HL-60 (cell line): ENCODE data around the gene ARHGAP23.
"Not testable (repeated sequence)": the region's sequence is repeated elsewhere in the genome, so short reads cannot be mapped to it uniquely, and the experiment has no call there.

Experiments
- DNase-seq, 2 experiments: peaks; one replicate each; pipeline ENCODE4 v3.0.0-alpha.2; 2010 to 2020; ENCODE audit warnings: low read depth in 1 of 2, low spot score in 1 of 2
- H3K27ac ChIP-seq: fragments of 250-450 bp; sonication (Bioruptor Pico); replicated peaks from 2 replicates; pipeline ENCODE4 v1.5.1; 2020; ENCODE audit warnings: mild to moderate bottlenecking, moderate library complexity
- H3K27me3 ChIP-seq: fragments of 250-450 bp; sonication (Bioruptor Pico); 2 replicates; pipeline ENCODE4 v1.5.1; 2021; ENCODE audit warnings: mild to moderate bottlenecking, moderate library complexity; ENCODE audit not compliant: insufficient read depth, poor library complexity, severe bottlenecking
- H3K4me3 ChIP-seq: replicated peaks from 2 replicates; pipeline ENCODE4 v1.5.1; 2011; ENCODE audit warnings: mild to moderate bottlenecking, control low read depth, low read length; ENCODE audit not compliant: insufficient read depth
- GABPA ChIP-seq: IDR thresholded peaks from 2 replicates; pipeline ENCODE4 v1.6.1; 2012; ENCODE audit warnings: low read depth
- POLR2AphosphoS5 ChIP-seq: IDR thresholded peaks from 2 replicates; pipeline ENCODE4 v1.6.1; 2012; ENCODE audit warnings: low read depth
- REST ChIP-seq: IDR thresholded peaks from 2 replicates; pipeline ENCODE4 v1.6.1; 2012; ENCODE audit warnings: low read depth; ENCODE audit not compliant: insufficient replicate concordance
- SPI1 ChIP-seq: IDR thresholded peaks from 2 replicates; pipeline ENCODE4 v1.6.1; 2012; ENCODE audit warnings: low read depth, mild to moderate bottlenecking, borderline replicate concordance
- TF ChIP-seq, protein P1 (sequence below): IDR thresholded peaks from one replicate; pipeline ENCODE4 v1.5.1; 2011; ENCODE audit warnings: low read length, control low read depth, inconsistent platforms; ENCODE audit not compliant: insufficient read depth

Gene ARHGAP23

GRCh38 chr17:38484242-38485145, 56.2 kb downstream of the ARHGAP23 start:
- TF ChIP-seq, protein P1, sequence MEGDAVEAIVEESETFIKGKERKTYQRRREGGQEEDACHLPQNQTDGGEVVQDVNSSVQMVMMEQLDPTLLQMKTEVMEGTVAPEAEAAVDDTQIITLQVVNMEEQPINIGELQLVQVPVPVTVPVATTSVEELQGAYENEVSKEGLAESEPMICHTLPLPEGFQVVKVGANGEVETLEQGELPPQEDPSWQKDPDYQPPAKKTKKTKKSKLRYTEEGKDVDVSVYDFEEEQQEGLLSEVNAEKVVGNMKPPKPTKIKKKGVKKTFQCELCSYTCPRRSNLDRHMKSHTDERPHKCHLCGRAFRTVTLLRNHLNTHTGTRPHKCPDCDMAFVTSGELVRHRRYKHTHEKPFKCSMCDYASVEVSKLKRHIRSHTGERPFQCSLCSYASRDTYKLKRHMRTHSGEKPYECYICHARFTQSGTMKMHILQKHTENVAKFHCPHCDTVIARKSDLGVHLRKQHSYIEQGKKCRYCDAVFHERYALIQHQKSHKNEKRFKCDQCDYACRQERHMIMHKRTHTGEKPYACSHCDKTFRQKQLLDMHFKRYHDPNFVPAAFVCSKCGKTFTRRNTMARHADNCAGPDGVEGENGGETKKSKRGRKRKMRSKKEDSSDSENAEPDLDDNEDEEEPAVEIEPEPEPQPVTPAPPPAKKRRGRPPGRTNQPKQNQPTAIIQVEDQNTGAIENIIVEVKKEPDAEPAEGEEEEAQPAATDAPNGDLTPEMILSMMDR: peak; percentile 29
- peak; percentile 20 to 71 for DNase-seq
- H3K27ac ChIP-seq, H3K4me3 ChIP-seq, H3K27me3 ChIP-seq: not testable (repeated sequence)

DNA sequence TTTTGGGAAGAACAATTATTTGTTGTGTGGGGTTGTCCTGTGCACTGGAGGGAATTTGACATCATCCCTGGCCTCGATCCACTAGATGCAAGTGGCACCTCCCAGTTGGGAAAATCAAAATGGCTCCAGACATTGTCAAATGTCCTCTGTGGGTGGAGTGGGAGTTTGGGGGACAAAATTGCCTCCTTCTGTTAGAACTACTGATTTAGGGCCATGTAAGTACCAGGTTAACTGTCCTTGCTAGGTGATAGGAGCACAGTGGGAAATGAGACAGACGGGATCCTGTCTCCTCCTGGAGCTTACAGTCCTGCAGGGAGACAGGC, 56.8 kb downstream of the ARHGAP23 start:
- no peak for DNase-seq
- H3K27ac ChIP-seq: no peak overlapping the region
- no peak overlapping the region for H3K4me3 ChIP-seq
- H3K27me3 ChIP-seq: no peaks in the 10 kb centered on the region
- no peak for TF ChIP-seq REST
- TF ChIP-seq, protein P1: no peak
- TF ChIP-seq SPI1: no peak
- TF ChIP-seq POLR2AphosphoS5: no peak
- TF ChIP-seq GABPA: no peak

DNA sequence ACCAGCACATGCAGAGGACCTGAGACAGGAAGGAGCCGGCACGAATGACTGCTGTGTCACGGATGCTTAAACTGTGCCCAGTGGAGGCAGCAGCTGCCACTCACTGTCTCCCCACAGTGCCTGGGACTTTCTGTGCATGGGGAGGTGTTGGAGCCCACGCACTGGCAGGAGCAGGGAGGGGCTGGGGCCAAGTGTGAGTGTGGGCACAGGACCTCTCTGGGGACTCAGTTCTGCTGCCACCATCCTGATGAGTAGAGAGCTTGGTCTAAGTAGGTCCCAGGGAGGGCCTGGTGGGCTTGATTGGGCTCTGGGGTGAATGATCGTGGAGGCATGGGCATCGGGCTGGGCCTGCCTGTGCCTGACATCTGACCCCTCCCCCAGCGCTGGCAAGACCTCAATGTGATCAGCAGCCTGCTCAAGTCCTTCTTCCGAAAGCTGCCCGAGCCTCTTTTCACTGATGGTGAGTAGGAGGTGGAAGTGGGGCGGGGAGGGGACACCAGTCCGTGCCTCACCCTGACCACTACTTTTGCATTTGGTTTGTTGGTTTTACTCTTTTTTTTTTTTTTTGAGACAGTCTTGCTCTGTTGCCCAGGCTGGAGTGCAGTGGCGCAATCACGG, 57.5 kb downstream of the ARHGAP23 start:
- H3K27me3 ChIP-seq, DNase-seq, H3K4me3 ChIP-seq, H3K27ac ChIP-seq: not testable (repeated sequence)

DNA sequence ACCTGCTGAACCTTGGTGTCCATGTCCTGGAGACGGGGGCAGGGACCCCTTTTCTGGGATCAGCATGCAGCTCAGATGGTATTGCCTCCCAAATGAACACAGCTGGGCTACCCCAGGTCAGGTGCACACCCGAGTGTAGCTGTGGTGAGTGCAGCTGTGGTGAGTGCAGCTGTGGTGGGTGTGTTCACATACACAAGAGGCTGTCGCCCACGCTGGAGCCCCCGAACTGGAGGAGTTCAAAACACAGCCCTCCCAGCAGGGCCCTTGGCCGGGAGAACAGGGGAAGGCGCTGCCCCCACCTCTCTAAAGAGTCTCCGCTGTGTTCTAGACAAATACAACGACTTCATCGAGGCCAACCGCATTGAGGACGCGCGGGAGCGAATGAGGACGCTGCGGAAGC, 61.5 kb downstream of the ARHGAP23 start:
- H3K27me3 ChIP-seq, H3K4me3 ChIP-seq, H3K27ac ChIP-seq, DNase-seq: not testable (repeated sequence)

- not testable (repeated sequence) for DNase-seq
Measured at GRCh38 chr17:38491346-38492066, 63.2 kb downstream of the ARHGAP23 start.

More at GRCh38 chr17:38491346-38492066, 63.2 kb downstream of the ARHGAP23 start:
- not testable (repeated sequence) for H3K4me3 ChIP-seq, H3K27me3 ChIP-seq, H3K27ac ChIP-seq
